ENCODE measurements around the gene SERPINA3.

DNA sequence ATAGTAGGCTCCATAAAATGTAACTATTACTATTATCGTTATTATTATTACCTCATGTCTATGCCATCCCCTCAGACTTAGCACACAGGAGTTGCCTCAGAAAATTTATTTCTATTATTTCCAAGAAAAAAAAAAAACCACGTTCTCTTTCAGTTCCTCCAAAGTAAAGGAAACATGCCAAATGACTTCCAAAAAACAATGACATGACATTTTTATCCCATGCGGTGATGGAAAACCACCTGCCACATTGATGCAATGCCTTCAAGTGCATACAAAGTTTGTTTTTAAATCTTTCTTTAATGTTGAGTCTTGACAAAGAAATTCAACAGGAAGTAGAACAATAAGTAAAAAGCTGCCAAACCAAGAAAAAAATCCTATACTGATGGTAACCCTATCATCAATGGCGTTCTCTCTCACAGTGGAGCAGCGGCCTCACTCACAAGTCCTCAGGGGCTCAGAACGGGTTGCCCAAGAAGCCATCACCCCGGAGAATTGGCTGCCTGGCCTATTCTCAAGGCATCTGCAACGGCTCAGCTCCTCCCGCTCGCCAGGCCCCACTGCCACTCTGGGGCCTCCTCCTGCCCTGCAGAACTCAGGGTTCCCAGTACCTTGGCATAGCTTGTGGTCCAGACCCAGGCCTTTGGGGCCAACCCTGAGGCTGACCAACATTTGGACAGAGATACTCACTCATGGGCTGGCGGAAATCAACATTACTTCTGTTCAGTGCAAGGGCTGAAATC lies 51.9 kb downstream of the SERPINA3 start:
- TF ChIP-seq, protein P1, sequence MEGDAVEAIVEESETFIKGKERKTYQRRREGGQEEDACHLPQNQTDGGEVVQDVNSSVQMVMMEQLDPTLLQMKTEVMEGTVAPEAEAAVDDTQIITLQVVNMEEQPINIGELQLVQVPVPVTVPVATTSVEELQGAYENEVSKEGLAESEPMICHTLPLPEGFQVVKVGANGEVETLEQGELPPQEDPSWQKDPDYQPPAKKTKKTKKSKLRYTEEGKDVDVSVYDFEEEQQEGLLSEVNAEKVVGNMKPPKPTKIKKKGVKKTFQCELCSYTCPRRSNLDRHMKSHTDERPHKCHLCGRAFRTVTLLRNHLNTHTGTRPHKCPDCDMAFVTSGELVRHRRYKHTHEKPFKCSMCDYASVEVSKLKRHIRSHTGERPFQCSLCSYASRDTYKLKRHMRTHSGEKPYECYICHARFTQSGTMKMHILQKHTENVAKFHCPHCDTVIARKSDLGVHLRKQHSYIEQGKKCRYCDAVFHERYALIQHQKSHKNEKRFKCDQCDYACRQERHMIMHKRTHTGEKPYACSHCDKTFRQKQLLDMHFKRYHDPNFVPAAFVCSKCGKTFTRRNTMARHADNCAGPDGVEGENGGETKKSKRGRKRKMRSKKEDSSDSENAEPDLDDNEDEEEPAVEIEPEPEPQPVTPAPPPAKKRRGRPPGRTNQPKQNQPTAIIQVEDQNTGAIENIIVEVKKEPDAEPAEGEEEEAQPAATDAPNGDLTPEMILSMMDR (IDR thresholded peaks at IDR 0.05): no peak
- no peak for TF ChIP-seq EZH2 (IDR thresholded peaks at IDR 0.05)
